Astrocyte of the cerebellum (primary cell): ENCODE data around the gene ABCF1.

Experiments used
- DNase-seq: peaks from one replicate; pipeline ENCODE4 v3.0.0-alpha.2; 2011; ENCODE audit warnings: low read depth
- H3K4me3 ChIP-seq: 2 replicates; pipeline ENCODE4 v1.5.1; 2011; ENCODE audit warnings: mild to moderate bottlenecking, low read depth, low read length, moderate library complexity
- in situ Hi-C: cut with HindIII; loops from 2 replicates; pipeline ENCODE4 v1.10.0; 2017; ENCODE audit warnings: low sequenced_read_pairs
- TF ChIP-seq, protein P1 (sequence below): IDR thresholded peaks from 2 replicates; pipeline ENCODE4 v1.5.1; 2012; ENCODE audit warnings: low read length, low read depth, moderate library complexity, mild to moderate bottlenecking; ENCODE audit errors: missing control alignments

The ABCF1 gene

DNA sequence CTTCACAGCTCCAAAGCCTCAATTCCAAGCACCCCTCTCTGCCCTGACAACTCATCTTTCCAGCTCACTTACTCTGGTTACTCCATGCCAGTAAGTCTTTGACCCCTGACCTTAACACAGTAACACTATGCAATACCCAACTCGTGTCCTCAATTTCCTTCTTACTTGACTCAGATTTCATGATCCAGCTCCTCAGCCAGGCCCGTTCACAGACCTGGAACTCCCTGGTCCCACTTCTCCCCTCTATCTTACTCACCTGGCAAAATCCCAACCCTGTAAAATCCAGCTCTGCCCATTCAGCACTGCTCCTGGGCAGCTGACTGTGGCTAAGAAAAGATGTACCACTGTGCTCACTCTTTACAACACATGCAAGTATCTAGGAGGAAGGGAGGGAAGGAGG, 22.9 kb upstream of the ABCF1 start:
- DNase-seq: no peak
- TF ChIP-seq, protein P1, sequence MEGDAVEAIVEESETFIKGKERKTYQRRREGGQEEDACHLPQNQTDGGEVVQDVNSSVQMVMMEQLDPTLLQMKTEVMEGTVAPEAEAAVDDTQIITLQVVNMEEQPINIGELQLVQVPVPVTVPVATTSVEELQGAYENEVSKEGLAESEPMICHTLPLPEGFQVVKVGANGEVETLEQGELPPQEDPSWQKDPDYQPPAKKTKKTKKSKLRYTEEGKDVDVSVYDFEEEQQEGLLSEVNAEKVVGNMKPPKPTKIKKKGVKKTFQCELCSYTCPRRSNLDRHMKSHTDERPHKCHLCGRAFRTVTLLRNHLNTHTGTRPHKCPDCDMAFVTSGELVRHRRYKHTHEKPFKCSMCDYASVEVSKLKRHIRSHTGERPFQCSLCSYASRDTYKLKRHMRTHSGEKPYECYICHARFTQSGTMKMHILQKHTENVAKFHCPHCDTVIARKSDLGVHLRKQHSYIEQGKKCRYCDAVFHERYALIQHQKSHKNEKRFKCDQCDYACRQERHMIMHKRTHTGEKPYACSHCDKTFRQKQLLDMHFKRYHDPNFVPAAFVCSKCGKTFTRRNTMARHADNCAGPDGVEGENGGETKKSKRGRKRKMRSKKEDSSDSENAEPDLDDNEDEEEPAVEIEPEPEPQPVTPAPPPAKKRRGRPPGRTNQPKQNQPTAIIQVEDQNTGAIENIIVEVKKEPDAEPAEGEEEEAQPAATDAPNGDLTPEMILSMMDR: no peak
- in situ Hi-C loops: loop anchor here (10.0 kb wide), 1 partner anchor 84 kb away; no protein-coding TSS in a partner anchor
- H3K4me3 ChIP-seq: no peak overlapping the region

GRCh38 chr6:30554404-30554803, 16.8 kb upstream of the ABCF1 start:
- TF ChIP-seq, protein P1: no peak
- H3K4me3 ChIP-seq: peak overlapping the region; percentile 74
- in situ Hi-C loops: no loop called here
- no peak for DNase-seq

GRCh38 chr6:30554962-30555815, 16.1 kb upstream of the ABCF1 start:
- no peak for DNase-seq
- in situ Hi-C loops: no loop called here
- H3K4me3 ChIP-seq: peak overlapping the region; percentile 74
- TF ChIP-seq, protein P1: no peak

DNA sequence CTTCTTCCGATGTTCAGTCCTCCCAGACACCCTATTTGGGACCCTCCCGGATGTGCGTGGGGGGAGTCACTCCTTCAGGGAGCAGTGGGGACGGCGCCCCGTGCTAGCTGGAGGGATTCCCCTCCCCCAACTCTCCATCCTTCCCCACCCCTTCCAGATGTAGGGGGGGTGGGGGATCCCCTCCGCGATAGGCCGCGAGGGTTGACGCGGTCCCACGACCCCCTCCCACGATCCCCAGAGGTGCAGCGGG, 15.5 kb upstream of the ABCF1 start:
- in situ Hi-C loops: no loop called here
- TF ChIP-seq, protein P1: no peak
- H3K4me3 ChIP-seq: peak overlapping the region; percentile 74
- no peak for DNase-seq

DNA sequence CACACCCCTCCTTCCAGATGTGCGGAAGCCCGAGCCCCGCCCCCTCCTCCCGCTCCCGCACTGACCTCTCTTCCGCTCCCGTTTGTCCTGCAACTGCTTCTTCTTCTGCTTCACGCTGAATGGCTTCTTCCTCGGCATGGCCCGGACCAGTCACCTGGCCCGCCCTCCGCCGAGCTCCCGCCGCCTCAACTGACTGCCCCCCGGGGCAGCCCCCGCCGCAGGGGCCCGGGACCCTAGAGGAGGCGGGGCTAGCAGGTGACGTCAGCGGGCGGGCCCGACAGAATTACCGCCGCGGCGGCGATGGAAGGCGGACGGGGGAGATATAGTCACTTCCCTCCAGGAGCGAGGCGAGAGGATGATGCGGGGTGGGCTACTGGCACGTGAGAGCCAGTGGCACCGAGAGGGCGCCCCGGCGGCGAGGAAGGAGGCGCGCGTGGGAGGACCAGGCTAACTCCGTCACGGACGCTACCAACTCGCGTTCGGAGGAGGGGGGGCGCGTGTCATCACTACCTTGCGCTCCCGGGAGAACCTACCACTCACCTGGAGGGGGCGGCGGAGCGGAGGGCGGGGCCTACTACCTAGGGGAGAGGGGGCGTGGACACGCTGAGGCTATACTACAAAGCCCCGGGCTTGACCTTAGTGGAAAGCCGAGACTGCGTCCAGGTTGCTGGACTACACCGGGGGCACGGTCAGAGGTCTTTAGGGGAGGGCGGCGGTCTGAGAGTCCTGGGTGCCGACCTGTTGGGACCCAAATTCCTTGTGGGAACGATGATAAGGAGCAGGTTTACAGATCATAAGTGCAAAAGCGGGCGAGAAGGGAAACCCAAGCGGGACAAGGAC, 15.0 kb upstream of the ABCF1 start, which contains the start of gene GNL1:
Gene GNL1, minus strand, starts transcription at position 424 of the 840 bp plus-strand sequence. Its CDS starts 286 bp downstream, at position 138.
- DNase-seq: peak; percentile 79
- in situ Hi-C loops: no loop called here
- peak within 1 kb of the TSS; percentile 74 for H3K4me3 ChIP-seq
- TF ChIP-seq, protein P1: no peak

GRCh38 chr6:30556906-30557682, 14.1 kb upstream of the ABCF1 start, which contains the start of gene PRR3:
PRR3 (plus strand) TSS chr6:30557295; CDS start chr6:30557345, 50 bp downstream.
- DNase-seq: peak; percentile 49
- TF ChIP-seq, protein P1: no peak
- H3K4me3 ChIP-seq: peak within 1 kb of the TSS; percentile 74
- in situ Hi-C loops: no loop called here
